GM18861 (cell line): ENCODE measurements around the gene RCC2.
A peak's percentile ranks its signal among the peaks of the same experiment; 100 is the strongest.
"Not testable (repeated sequence)": the region's sequence is repeated elsewhere in the genome, so short reads cannot be mapped to it uniquely, and the experiment has no call there.

Source experiments
- ATAC-seq: cut with Tn5 transposase; IDR thresholded peaks from one replicate; pipeline ENCODE4 v1.9.1; 2021; ENCODE audit not compliant: unreplicated experiment

Gene RCC2

GRCh38 chr1:17439250-17440073 lies at the start of gene RCC2:
Gene RCC2, minus strand, starts transcription at chr1:17439677. Its CDS starts 1,163 bp downstream, at chr1:17438514.
- peak; percentile 54 for ATAC-seq

GRCh38 chr1:17486242-17486641 lies 46.8 kb upstream of the RCC2 start:
- no peak for ATAC-seq

- no peak for ATAC-seq
Measured at GRCh38 chr1:17485281-17485680, 45.8 kb upstream of the RCC2 start.

GRCh38 chr1:17481981-17482380 lies 42.5 kb upstream of the RCC2 start:
- ATAC-seq, result not testable (repeated sequence)

GRCh38 chr1:17480846-17481245 lies 41.4 kb upstream of the RCC2 start:
- ATAC-seq, result no peak

GRCh38 chr1:17475752-17476151 lies 36.3 kb upstream of the RCC2 start:
- ATAC-seq, result no peak

GRCh38 chr1:17474836-17475555 lies 35.5 kb upstream of the RCC2 start:
- ATAC-seq, result not testable (repeated sequence)

- ATAC-seq, result no peak
Measured at GRCh38 chr1:17472814-17473213, 33.3 kb upstream of the RCC2 start.

- ATAC-seq, result no peak
Measured at GRCh38 chr1:17471393-17471792, 31.9 kb upstream of the RCC2 start.

GRCh38 chr1:17470021-17470799 lies 30.7 kb upstream of the RCC2 start:
- no peak for ATAC-seq

GRCh38 chr1:17468357-17469265 lies 29.1 kb upstream of the RCC2 start:
- ATAC-seq, result not testable (repeated sequence)

- no peak for ATAC-seq
Measured at GRCh38 chr1:17466359-17466758, 26.9 kb upstream of the RCC2 start.

- ATAC-seq, result no peak
Measured at GRCh38 chr1:17465228-17465627, 25.8 kb upstream of the RCC2 start.

- no peak for ATAC-seq
Measured at GRCh38 chr1:17463991-17464390, 24.5 kb upstream of the RCC2 start.

GRCh38 chr1:17462669-17463068 lies 23.2 kb upstream of the RCC2 start:
- ATAC-seq, result no peak

GRCh38 chr1:17460219-17460618 lies 20.7 kb upstream of the RCC2 start:
- no peak for ATAC-seq

- ATAC-seq, result no peak
Measured at GRCh38 chr1:17458794-17459193, 19.3 kb upstream of the RCC2 start.

GRCh38 chr1:17452686-17453085 lies 13.2 kb upstream of the RCC2 start:
- ATAC-seq, result no peak

GRCh38 chr1:17452203-17452602 lies 12.7 kb upstream of the RCC2 start:
- ATAC-seq, result not testable (repeated sequence)

- no peak for ATAC-seq
Measured at GRCh38 chr1:17451731-17452130, 12.3 kb upstream of the RCC2 start.
